Measurements from ENCODE around the gene CAP2. TPM values are rescaled to one million over a fixed set of nuclear protein-coding genes. Genes with fewer than 3 reads are reported as not detected.

CAP2 gene
- polyA plus RNA-seq, 12 donors: 70.0 to 247 (median 214) TPM; not detected in 1

Other genes starting within 250 kb of the CAP2 start
- 100 to 1,000 TPM in 11 of 12 donors, not detected in 1; 180 to 422 (median 312) TPM for gene RBM24, start 112.2 kb upstream of the CAP2 start, polyA plus RNA-seq (ENCODE audit: insufficient read length in 12 of 12)
- gene FAM8A1, start 206.7 kb downstream of the CAP2 start, polyA plus RNA-seq (ENCODE audit: insufficient read length in 12 of 12): 10 to 100 TPM in 11 of 12 donors, not detected in 1; 28.7 to 37.8 (median 31.9) TPM